RWPE2 (cell line): ENCODE results near the gene AUH.
A peak's percentile ranks its signal among the peaks of the same experiment; 100 is the strongest.

Experiments
- ATAC-seq: fragments of 200-7000 bp; cut with Tn5 transposase; 3 replicates; pipeline ENCODE4 v1.9.1; 2021; ENCODE audit warnings: low read depth
- DNase-seq: peaks from one replicate; pipeline ENCODE4 v3.0.0-alpha.2; 2020; ENCODE audit warnings: low spot score
- H3K27ac ChIP-seq: fragments of 450-650 bp; 2 replicates; pipeline ENCODE4 v1.5.1; 2017; ENCODE audit warnings: mild to moderate bottlenecking; ENCODE audit not compliant: poor library complexity, severe bottlenecking
- H3K27me3 ChIP-seq: fragments of 250-450 bp; sonication (Bioruptor Pico); 2 replicates; pipeline ENCODE4 v1.5.1; 2021; ENCODE audit warnings: mild to moderate bottlenecking, moderate library complexity; ENCODE audit not compliant: insufficient read depth, poor library complexity, severe bottlenecking
- H3K36me3 ChIP-seq: fragments of 250-450 bp; sonication (Bioruptor Pico); 2 replicates; pipeline ENCODE4 v1.5.1; 2020; ENCODE audit warnings: low read depth, mild to moderate bottlenecking, moderate library complexity
- H3K4me1 ChIP-seq: fragments of 250-450 bp; sonication (Bioruptor Pico); 2 replicates; pipeline ENCODE4 v1.5.1; 2021; ENCODE audit warnings: mild to moderate bottlenecking, moderate library complexity; ENCODE audit not compliant: insufficient read depth, poor library complexity, severe bottlenecking
- H3K4me3 ChIP-seq: fragments of 250-450 bp; sonication (Bioruptor Pico); 2 replicates; pipeline ENCODE4 v1.5.1; 2021; ENCODE audit warnings: mild to moderate bottlenecking, moderate library complexity; ENCODE audit not compliant: severe bottlenecking
- H3K9me3 ChIP-seq: fragments of 250-450 bp; sonication (Bioruptor Pico); 2 replicates; pipeline ENCODE4 v1.5.1; 2021; ENCODE audit warnings: mild to moderate bottlenecking, moderate library complexity; ENCODE audit not compliant: severe bottlenecking
- CTCF ChIP-seq: fragments of 450-650 bp; IDR thresholded peaks from one replicate; pipeline ENCODE4 v1.5.1; 2017; ENCODE audit warnings: mild to moderate bottlenecking, moderate library complexity; ENCODE audit not compliant: poor library complexity, severe bottlenecking

Gene AUH

GRCh38 chr9:91174772-91175171, 186.9 kb downstream of the AUH start:
- Histone ChIP-seq H3K9me3 (peaks cover 13% of the 10 kb centered on the region), H3K4me3 (no peak overlapping the region), H3K27me3 (no peaks in the 10 kb centered on the region), H3K27ac (no peak overlapping the region), H3K36me3 (no peaks in the 10 kb centered on the region), H3K4me1 (peaks cover 31% of the 10 kb centered on the region)
- DNase-seq (no peak), ATAC-seq (no peak)
- no peak for TF ChIP-seq CTCF

GRCh38 chr9:91172329-91172728, 189.4 kb downstream of the AUH start:
- TF ChIP-seq CTCF, result no peak
- DNase-seq (no peak), ATAC-seq (no peak)
- peaks cover 13% of the 10 kb centered on the region for H3K9me3 ChIP-seq
- H3K4me1 ChIP-seq, result peaks cover 9% of the 10 kb centered on the region
- no peaks in the 10 kb centered on the region for H3K27me3 ChIP-seq
- no peaks in the 10 kb centered on the region for H3K36me3 ChIP-seq
- H3K27ac ChIP-seq, result no peak overlapping the region
- no peak overlapping the region for H3K4me3 ChIP-seq

GRCh38 chr9:91170951-91171350, 190.8 kb downstream of the AUH start:
- H3K9me3 ChIP-seq, result peaks cover 13% of the 10 kb centered on the region
- DNase-seq, result no peak
- ATAC-seq, result no peak
- H3K27ac ChIP-seq, result no peak overlapping the region
- TF ChIP-seq CTCF, result no peak
- H3K4me1 ChIP-seq, result peaks cover 17% of the 10 kb centered on the region
- H3K4me3 ChIP-seq, result no peak overlapping the region
- no peaks in the 10 kb centered on the region for H3K36me3 ChIP-seq
- H3K27me3 ChIP-seq, result no peaks in the 10 kb centered on the region

GRCh38 chr9:91166796-91167366, 194.8 kb downstream of the AUH start:
- TF ChIP-seq CTCF, result no peak
- Histone ChIP-seq H3K27ac (no peak overlapping the region), H3K27me3 (no peaks in the 10 kb centered on the region), H3K4me3 (no peak overlapping the region), H3K9me3 (peaks cover 10% of the 10 kb centered on the region), H3K4me1 (peaks cover 40% of the 10 kb centered on the region), H3K36me3 (no peaks in the 10 kb centered on the region)
- ATAC-seq, result no peak
- DNase-seq, result no peak

DNA sequence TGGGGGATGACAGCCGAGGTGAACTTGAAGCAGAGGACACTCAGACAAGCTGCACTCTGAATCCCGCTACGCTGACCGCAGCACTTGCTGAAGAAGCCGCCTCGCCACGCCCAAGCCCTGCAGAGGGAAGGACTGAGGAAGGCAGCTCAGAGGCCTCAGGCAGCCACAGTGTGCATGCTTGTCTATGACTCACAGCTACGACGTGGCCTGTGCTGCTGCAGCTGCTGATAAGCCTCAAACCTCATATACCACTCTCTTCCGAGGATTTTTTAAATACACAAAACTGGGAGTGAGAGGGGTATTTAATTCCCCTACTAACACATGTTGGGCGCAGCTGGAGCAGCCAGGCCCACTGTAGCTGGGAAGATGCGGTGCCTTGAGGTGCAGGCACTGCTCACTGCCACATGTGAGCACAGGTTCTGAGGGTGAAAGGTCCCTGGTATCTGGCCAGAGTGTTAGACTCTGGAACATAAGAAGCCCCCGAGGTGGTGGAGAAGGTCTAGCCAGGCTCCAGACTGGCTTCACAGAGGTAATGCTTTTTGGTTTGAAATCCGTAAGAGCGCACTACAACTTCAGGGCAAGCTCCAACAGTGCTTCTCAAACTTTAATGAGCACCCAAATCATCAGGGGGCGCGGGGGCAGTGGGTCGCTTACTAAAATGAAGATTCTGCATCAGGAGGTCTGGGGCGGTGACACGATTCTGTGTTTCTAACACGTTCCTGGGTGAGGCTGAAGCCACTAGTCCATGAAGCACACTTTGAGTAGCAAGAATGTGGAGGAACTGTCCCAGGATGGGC, 196.8 kb downstream of the AUH start:
- ATAC-seq (peak; percentile 98), DNase-seq (peak; percentile 97)
- TF ChIP-seq CTCF, result no peak
- no peaks in the 10 kb centered on the region for H3K9me3 ChIP-seq
- no peak overlapping the region for H3K4me3 ChIP-seq
- H3K4me1 ChIP-seq, result peaks cover 42% of the 10 kb centered on the region
- no peaks in the 10 kb centered on the region for H3K36me3 ChIP-seq
- H3K27ac ChIP-seq, result peak overlapping the region; percentile 58
- no peaks in the 10 kb centered on the region for H3K27me3 ChIP-seq
